SK-N-SH (cell line): ENCODE data around the gene CDC42EP4. TPM values are rescaled to one million over a fixed set of nuclear protein-coding genes. Genes with fewer than 3 reads are reported as not detected.

Experiments
- CTCF ChIA-PET: fragments of 300-600, 350-600 bp; formaldehyde crosslinking; extraction: SDS; loops from one replicate; lab custom pipeline; 2021; lab: Yijun Ruan, JAX
- POLR2A ChIA-PET: fragments of 350-600 bp; sonication (Branson Sonifier 250); formaldehyde crosslinking; extraction: SDS; loops from one replicate; lab custom pipeline; 2020; ENCODE audit warnings: antibody characterized with exemption, inconsistent platforms; lab: Yijun Ruan, JAX
- DNase-seq: peaks from one replicate; pipeline ENCODE4 v3.0.0; 2012
- H2AFZ ChIP-seq: fragments of 200-600 bp; sonication (generic); 2 replicates; pipeline ENCODE4 v1.8.1; 2016; ENCODE audit warnings: antibody characterized with exemption, mild to moderate bottlenecking, low read depth
- H3F3A ChIP-seq: fragments of 200-600 bp; sonication (generic); replicated peaks from 2 replicates; pipeline ENCODE3; 2016; ENCODE audit warnings: antibody characterized with exemption, mild to moderate bottlenecking; ENCODE audit not compliant: insufficient read depth
- H3K27ac ChIP-seq, 2 experiments: fragments of 200-500 bp in 1 of 2; fragments of 200-600 bp in 1 of 2; sonication (Bioruptor generic) in 1 of 2; sonication (generic), shearing (Covaris generic) in 1 of 2; 2 replicates each; pipeline versions ENCODE4 v1.5.1 to v1.6.1; 2014 to 2016; ENCODE audit warnings: low read depth in 2 of 2, inconsistent platforms in 1 of 2, low read length in 1 of 2, mild to moderate bottlenecking in 1 of 2, mixed read lengths in 1 of 2
- H3K27me3 ChIP-seq: fragments of 200-600 bp; sonication (generic), shearing (Covaris generic); 2 replicates; pipeline ENCODE4 v1.6.1; 2016; ENCODE audit warnings: mixed run types; ENCODE audit not compliant: insufficient read depth
- H3K36me3 ChIP-seq, 2 experiments: fragments of 200-500 bp in 1 of 2; fragments of 200-600 bp in 1 of 2; sonication (Bioruptor generic) in 1 of 2; sonication (generic) in 1 of 2; replicated peaks in 1 of 2; 2 replicates each; pipeline versions ENCODE3 to v1.5.1; 2014 to 2016; ENCODE audit warnings: low read length in 1 of 2, mild to moderate bottlenecking in 1 of 2; ENCODE audit not compliant: insufficient read depth in 2 of 2, control insufficient read depth in 1 of 2
- H3K4me1 ChIP-seq, 2 experiments: fragments of 200-500 bp in 1 of 2; fragments of 200-600 bp in 1 of 2; sonication (Bioruptor generic) in 1 of 2; sonication (generic), shearing (Covaris generic) in 1 of 2; 2 replicates each; pipeline versions ENCODE4 v1.5.1 to v1.6.1; 2014 to 2016; ENCODE audit warnings: low read depth in 1 of 2, low read length in 1 of 2, mixed run types in 1 of 2; ENCODE audit not compliant: insufficient read depth in 2 of 2, control insufficient read depth in 1 of 2
- H3K4me2 ChIP-seq: fragments of 200-600 bp; sonication (generic), shearing (Covaris generic); 2 replicates; pipeline ENCODE4 v1.6.1; 2017; ENCODE audit warnings: mixed run types
- H3K4me3 ChIP-seq, 2 experiments: fragments of 200-500 bp in 1 of 2; fragments of 200-600 bp in 1 of 2; sonication (Bioruptor generic) in 1 of 2; sonication (generic), shearing (Covaris generic) in 1 of 2; 2 replicates each; pipeline versions ENCODE4 v1.5.1 to v1.8.1; 2014 to 2016; ENCODE audit warnings: low read depth in 2 of 2, inconsistent platforms in 1 of 2, low read length in 1 of 2, mild to moderate bottlenecking in 1 of 2, mixed read lengths in 1 of 2, moderate library complexity in 1 of 2
- H3K79me2 ChIP-seq: fragments of 200-600 bp; sonication (generic); 2 replicates; pipeline ENCODE4 v1.8.1; 2017; ENCODE audit warnings: mild to moderate bottlenecking; ENCODE audit not compliant: insufficient read depth
- H3K9ac ChIP-seq: fragments of 200-600 bp; sonication (generic); 2 replicates; pipeline ENCODE4 v1.6.1; 2017; ENCODE audit warnings: mixed run types
- H3K9me2 ChIP-seq: fragments of 200-600 bp; sonication (generic); 2 replicates; pipeline ENCODE4 v1.6.1; 2017; ENCODE audit warnings: mixed run types
- H3K9me3 ChIP-seq: fragments of 200-600 bp; sonication (generic); 2 replicates; pipeline ENCODE4 v1.6.1; 2017; ENCODE audit warnings: mixed run types, mild to moderate bottlenecking, moderate library complexity
- H4K20me1 ChIP-seq: fragments of 200-600 bp; sonication (generic); 2 replicates; pipeline ENCODE4 v1.6.1; 2017; ENCODE audit warnings: mild to moderate bottlenecking, mixed run types; ENCODE audit not compliant: insufficient read depth
- EP300 ChIP-seq, 2 experiments: IDR thresholded peaks; 2 replicates each; pipeline versions ENCODE4 v1.4.0 to v1.6.1; 2012; ENCODE audit warnings: borderline replicate concordance in 1 of 2, low read depth in 1 of 2, low read length in 1 of 2
- FOXJ3 ChIP-seq: sonication (generic); formaldehyde crosslinking; IDR thresholded peaks from 2 replicates; pipeline ENCODE4 v1.5.1; 2020; ENCODE audit warnings: mild to moderate bottlenecking, missing genetic modification reagents
- FOXM1 ChIP-seq: IDR thresholded peaks from 2 replicates; pipeline ENCODE4 v1.4.0; 2012; ENCODE audit warnings: low read depth, mild to moderate bottlenecking
- GATA2 ChIP-seq: sonication (generic); formaldehyde crosslinking; IDR thresholded peaks from 2 replicates; pipeline ENCODE4 v1.5.0; 2020; ENCODE audit warnings: mild to moderate bottlenecking, missing genetic modification reagents
- IRF3 ChIP-seq: fragments of 150-350 bp; IDR thresholded peaks from 2 replicates; pipeline ENCODE4 v1.6.1; 2016; ENCODE audit warnings: mild to moderate bottlenecking, low read depth, low read length
- MAX ChIP-seq: IDR thresholded peaks from 2 replicates; pipeline ENCODE4 v1.4.0; 2012; ENCODE audit warnings: low read depth
- MEF2A ChIP-seq: IDR thresholded peaks from 2 replicates; pipeline ENCODE4 v1.4.0; 2012; ENCODE audit warnings: low read depth, borderline replicate concordance
- MXI1 ChIP-seq: IDR thresholded peaks from 2 replicates; pipeline ENCODE4 v1.6.1; 2012; ENCODE audit warnings: mild to moderate bottlenecking, low read depth, low read length, improper control_type of control experiment
- NFIC ChIP-seq: IDR thresholded peaks from 2 replicates; pipeline ENCODE4 v1.4.0; 2012; ENCODE audit warnings: borderline replicate concordance
- RXRA ChIP-seq: IDR thresholded peaks from 2 replicates; pipeline ENCODE4 v1.4.0; 2012; ENCODE audit warnings: low read depth, mild to moderate bottlenecking, borderline replicate concordance
- TCF12 ChIP-seq: IDR thresholded peaks from 2 replicates; pipeline ENCODE4 v1.4.0; 2012
- USF2 ChIP-seq: fragments of 150-350 bp; IDR thresholded peaks from 2 replicates; pipeline ENCODE4 v1.6.1; 2017; ENCODE audit warnings: antibody characterized with exemption, low read length, low read depth, borderline replicate concordance
- YY1 ChIP-seq: IDR thresholded peaks from 2 replicates; pipeline ENCODE4 v1.4.0; 2012; ENCODE audit warnings: low read depth, mild to moderate bottlenecking
- ZBTB33 ChIP-seq: IDR thresholded peaks from 2 replicates; pipeline ENCODE4 v1.4.0; 2012; ENCODE audit warnings: low read depth, borderline replicate concordance
- WGBS: methylation state at CpG from one replicate; pipeline ENCODE4 v1.1.6; 2017; ENCODE audit warnings: low lambda C conversion rate; 5-methylcytosine and 5-hydroxymethylcytosine counted together
- polyA plus RNA-seq, 3 experiments: library from polyadenylated mRNA; depleted of rRNA; stranded (reverse); fragments of >200 nt; gene quantifications; 2 replicates each; pipeline ENCODE4 v1.2.3, GENCODE V29; 2012

Gene CDC42EP4
- polyA plus RNA-seq, 1 of the 3 experiments (the other 2 are of a cell fraction) = 28.3 TPM

- POLR2A ChIA-PET = interaction anchor here (0.8 to 1.2 kb wide), 2 partner anchors 16 to 49 kb away, joined by 3 to 4 read pairs; no protein-coding TSS in a partner anchor
- CTCF ChIA-PET = interaction anchor here (0.9 to 22.4 kb wide), 10 partner anchors 9 to 535 kb away, joined by 3 to 691 read pairs (median 3); partner anchors contain the start of gene CDC42EP4
- H3K27me3 ChIP-seq = no peaks in the 10 kb centered on the region
- no peaks in the 10 kb centered on the region for H3F3A ChIP-seq
- H3K9ac ChIP-seq = no peak overlapping the region
- no peak overlapping the region for H3K4me2 ChIP-seq
- WGBS = 87% methylated on average over 19 of the region's 19 CpGs
- peak; percentile 36 for DNase-seq
- no peaks in the 10 kb centered on the region for H3K36me3 ChIP-seq
- no peaks in the 10 kb centered on the region for H3K9me2 ChIP-seq
- peaks cover 0 to 11% of the 10 kb centered on the region in 2 experiments; a peak in 1 of 4 replicates for H3K4me1 ChIP-seq
- no peak overlapping the region for H3K27ac ChIP-seq
- H3K9me3 ChIP-seq = no peaks in the 10 kb centered on the region
- no peak overlapping the region for H2AFZ ChIP-seq
- no peak overlapping the region for H3K4me3 ChIP-seq
- H3K79me2 ChIP-seq = no peaks in the 10 kb centered on the region
- TF ChIP-seq TCF12 (no peak), MAX (no peak), MXI1 (no peak), FOXJ3 (CRISPR knock-in tag) (no peak), MEF2A (no peak), YY1 (no peak), ZBTB33 (no peak), GATA2 (CRISPR knock-in tag) (no peak), FOXM1 (no peak)
- no peaks in the 10 kb centered on the region for H4K20me1 ChIP-seq
Measured at GRCh38 chr17:73261952-73262675, 49.7 kb downstream of the CDC42EP4 start.

GRCh38 chr17:73261617-73261951, 50.2 kb downstream of the CDC42EP4 start, which contains the start of gene CPSF4L:
Gene CPSF4L, minus strand, starts transcription at chr17:73261880. Its CDS starts 62 bp downstream, at chr17:73261818.
- Histone ChIP-seq H3F3A (no peaks in the 10 kb centered on the region), H3K4me2 (no peak within 1 kb of the TSS), H4K20me1 (no peaks in the 10 kb centered on the region), H3K9ac (no peak within 1 kb of the TSS), H3K9me2 (no peaks in the 10 kb centered on the region), H2AFZ (no peak within 1 kb of the TSS), H3K4me3 (no peak within 1 kb of the TSS), H3K36me3 (no peaks in the 10 kb centered on the region), H3K27ac (no peak within 1 kb of the TSS), H3K4me1 (peaks cover 0 to 11% of the 10 kb centered on the region in 2 experiments; a peak in 1 of 4 replicates), H3K27me3 (no peaks in the 10 kb centered on the region), H3K79me2 (no peaks in the 10 kb centered on the region), H3K9me3 (no peaks in the 10 kb centered on the region)
- no peak for DNase-seq
- POLR2A ChIA-PET = interaction anchor here (1.2 kb wide), 1 partner anchor 17 kb away, joined by 4 read pairs; no protein-coding TSS in a partner anchor
- WGBS = 95% methylated on average over 9 of the region's 9 CpGs
- TF ChIP-seq NFIC = no peak
- TF ChIP-seq RXRA = no peak
- TF ChIP-seq USF2 = no peak
- no peak for TF ChIP-seq IRF3
- TF ChIP-seq EP300 (IDR thresholded peaks at IDR 0.05; ENCODE audit: borderline replicate concordance in 1 of 2, low read depth in 1 of 2, low read length in 1 of 2) = no peak
- CTCF ChIA-PET = interaction anchor here (0.9 to 22.4 kb wide), 9 partner anchors 8 to 535 kb away, joined by 3 to 691 read pairs (median 4); partner anchors contain the start of gene CDC42EP4
